Measurements from ENCODE around the gene MAP7D2.

MAP7D2 gene

GRCh38 chrX:19958552-19959486, 157.9 kb downstream of the MAP7D2 start:
- Histone ChIP-seq H3K27ac (no peak overlapping the region), H3K4me3 (no peak overlapping the region)
- no peak for DNase-seq (ENCODE audit: low spot score)
- TF ChIP-seq, protein P1, sequence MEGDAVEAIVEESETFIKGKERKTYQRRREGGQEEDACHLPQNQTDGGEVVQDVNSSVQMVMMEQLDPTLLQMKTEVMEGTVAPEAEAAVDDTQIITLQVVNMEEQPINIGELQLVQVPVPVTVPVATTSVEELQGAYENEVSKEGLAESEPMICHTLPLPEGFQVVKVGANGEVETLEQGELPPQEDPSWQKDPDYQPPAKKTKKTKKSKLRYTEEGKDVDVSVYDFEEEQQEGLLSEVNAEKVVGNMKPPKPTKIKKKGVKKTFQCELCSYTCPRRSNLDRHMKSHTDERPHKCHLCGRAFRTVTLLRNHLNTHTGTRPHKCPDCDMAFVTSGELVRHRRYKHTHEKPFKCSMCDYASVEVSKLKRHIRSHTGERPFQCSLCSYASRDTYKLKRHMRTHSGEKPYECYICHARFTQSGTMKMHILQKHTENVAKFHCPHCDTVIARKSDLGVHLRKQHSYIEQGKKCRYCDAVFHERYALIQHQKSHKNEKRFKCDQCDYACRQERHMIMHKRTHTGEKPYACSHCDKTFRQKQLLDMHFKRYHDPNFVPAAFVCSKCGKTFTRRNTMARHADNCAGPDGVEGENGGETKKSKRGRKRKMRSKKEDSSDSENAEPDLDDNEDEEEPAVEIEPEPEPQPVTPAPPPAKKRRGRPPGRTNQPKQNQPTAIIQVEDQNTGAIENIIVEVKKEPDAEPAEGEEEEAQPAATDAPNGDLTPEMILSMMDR (IDR thresholded peaks at IDR 0.05) = no peak

GRCh38 chrX:19956923-19957322, 159.8 kb downstream of the MAP7D2 start:
- TF ChIP-seq, protein P1 (IDR thresholded peaks at IDR 0.05) = no peak
- no peak for DNase-seq (ENCODE audit: low spot score)
- Histone ChIP-seq H3K4me3 (no peak overlapping the region), H3K27ac (no peak overlapping the region)
